RKO (cell line): ENCODE data around the gene DNAJB6.

ENCODE experiments used
- DNase-seq: peaks from one replicate; pipeline ENCODE4 v3.0.0-alpha.2; 2016; ENCODE audit warnings: low spot score

DNAJB6 gene

DNA sequence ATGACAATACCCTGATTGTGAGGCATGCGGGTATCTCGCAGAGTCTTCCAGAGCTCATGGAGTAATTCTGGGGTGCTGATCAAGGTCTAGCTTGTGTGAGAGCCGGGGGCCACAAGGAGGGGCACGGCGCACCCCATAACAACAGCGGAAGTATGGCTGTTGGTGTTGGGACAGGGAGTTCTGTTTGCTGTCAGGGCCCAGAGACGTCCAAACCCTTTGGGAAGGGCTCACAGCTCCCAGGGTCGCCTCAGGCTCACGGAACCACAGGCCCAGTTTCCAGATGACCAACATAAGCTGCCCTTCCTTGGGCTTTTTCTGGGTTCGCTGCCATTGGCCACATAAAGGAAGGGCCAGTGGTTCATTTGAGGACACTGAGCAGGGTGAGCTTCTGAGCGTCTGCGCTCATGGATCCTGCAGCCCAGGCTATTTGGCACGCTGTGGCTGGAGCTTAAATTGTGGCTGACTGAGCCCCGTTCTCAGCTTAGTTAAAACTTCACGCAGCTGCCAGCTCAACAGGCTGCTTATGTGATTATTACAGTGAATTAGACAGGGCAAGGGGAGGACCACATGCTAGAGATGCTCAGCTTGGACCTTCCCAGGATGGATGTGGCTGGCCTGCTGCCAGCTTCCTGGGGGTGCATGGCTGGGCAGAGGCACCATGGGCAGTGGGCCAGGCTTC, 92.3 kb downstream of the DNAJB6 start:
- no peak for DNase-seq

DNA sequence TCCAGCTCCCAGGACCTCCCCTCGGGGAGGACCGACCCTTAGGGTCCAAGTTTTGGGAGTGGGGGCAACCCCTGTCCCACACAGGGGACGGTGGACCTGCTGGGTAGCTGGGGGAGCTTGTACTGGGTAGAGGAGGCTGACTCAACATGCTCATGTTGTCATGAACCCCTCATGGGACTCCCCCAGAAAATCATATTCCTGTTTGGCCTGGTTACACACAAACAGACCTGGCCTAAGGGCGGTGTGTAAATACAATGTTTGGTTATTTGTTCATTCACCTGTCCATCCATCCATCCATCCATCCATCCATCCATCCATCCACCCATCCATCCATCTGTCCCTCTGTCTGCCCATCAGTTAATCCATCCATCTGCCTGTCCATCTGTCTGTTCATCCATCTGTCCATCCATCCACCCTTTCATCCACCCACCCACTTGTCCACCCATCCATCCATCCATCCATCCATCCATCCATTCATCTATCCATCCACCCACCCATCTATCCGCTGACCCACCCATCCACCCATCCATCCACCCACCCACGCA, 92.9 kb downstream of the DNAJB6 start:
- DNase-seq, result no peak

DNA sequence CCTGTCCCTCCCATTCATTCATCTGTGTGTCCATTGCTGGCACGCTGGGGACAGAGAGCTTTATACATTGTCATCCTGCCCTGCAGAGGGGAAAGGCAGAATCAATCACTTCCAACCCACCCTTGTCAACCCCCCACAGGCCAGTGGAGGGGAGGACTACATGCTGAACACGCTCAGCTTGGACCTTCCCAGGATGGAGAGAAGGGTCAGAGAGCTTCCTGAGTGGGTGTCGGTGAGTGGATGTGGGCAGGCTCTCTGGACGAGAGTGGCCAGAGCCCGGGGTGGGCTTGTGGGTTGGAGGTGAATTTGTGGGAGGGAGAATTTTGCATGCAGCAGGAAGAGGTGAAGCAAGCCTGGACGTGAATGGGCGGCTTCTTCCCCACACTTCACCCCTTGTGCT, 93.9 kb downstream of the DNAJB6 start:
- DNase-seq, result no peak

DNA sequence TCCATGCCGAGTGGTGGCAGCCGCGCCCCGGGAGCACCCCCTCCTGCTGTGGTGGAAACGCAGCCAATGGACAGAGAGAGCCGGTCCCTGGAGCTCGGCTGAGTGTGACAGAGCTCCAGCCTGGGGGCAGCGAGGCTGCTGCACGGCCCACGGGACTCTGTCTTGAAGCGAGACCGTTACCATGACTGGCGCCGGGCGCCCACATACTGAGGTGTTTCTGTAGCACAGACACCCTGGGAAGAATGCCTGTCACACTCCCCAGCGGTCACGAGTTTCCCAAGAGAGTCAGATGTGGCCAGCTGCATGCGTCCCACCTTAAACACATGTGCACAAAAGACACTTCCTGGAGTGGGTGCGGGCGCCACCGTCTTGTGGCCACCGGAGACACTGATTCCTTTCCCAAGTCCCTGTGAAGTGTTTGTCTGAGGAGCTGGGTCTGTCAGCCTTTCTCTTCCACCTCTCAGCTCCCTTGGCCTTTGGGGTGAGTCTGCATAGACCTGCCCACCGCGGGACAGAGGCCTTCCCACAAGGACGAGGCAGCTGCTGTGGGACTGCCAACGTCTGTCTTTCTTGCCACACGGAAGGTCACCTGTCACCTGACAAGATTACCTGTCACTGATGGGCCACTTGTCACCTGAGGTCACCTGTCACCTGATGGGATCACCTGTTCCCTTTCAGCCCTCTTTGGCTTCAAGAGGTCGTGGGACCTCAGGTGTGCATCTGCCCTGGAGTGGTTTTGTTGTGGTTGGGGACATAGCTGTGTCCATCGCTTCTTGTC, 94.6 kb downstream of the DNAJB6 start:
- no peak for DNase-seq

DNA sequence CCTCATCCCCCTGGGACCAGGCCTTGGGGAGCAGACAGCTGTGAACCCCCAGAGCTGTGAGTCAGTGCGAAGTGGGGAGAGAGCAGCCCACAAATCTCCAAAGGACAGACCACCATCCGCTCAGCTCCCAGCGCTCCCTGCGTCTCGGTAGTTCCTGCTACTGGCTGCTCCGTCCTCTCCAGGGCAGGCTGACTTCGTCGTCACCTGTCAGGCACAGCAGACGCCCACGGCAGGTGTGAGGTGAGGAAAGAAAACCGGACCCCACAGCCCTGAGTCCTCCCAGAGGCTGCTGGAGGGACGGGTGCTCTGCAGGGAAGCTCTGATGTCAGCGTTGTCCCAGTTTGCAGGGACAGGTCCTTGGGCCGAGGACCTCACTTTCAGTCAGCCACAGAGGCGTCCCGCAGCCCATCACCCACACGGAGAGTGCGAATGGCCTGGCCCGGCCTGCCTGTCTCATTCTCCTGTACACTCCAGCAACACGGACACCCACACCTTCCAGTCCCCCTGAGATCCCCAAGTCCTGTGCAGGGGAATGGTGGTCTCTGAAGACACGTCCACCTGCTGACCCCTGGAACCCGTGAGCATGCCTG, 95.2 kb downstream of the DNAJB6 start:
- DNase-seq, result no peak

DNA sequence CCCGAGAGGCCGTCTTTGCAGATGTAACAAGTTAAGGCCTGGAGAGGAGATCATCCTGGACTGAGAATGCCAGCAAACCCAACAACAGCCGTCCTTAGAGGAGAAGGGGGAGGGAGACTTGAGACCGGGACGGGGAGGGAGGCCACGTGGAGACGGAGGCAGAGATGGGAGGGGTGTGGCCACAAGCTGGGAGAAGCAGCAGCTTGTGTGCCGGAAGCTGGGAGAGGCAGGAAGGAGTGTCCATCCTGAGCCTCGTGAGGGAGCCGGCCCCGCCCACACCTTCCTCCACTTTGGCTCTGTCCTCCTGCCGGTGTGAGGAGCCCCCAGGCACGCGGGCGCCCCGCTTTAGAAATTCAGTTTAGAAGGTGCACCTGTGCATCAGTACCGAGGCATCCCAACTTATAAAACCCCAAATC, 95.7 kb downstream of the DNAJB6 start:
- DNase-seq, result peak; percentile 24

DNA sequence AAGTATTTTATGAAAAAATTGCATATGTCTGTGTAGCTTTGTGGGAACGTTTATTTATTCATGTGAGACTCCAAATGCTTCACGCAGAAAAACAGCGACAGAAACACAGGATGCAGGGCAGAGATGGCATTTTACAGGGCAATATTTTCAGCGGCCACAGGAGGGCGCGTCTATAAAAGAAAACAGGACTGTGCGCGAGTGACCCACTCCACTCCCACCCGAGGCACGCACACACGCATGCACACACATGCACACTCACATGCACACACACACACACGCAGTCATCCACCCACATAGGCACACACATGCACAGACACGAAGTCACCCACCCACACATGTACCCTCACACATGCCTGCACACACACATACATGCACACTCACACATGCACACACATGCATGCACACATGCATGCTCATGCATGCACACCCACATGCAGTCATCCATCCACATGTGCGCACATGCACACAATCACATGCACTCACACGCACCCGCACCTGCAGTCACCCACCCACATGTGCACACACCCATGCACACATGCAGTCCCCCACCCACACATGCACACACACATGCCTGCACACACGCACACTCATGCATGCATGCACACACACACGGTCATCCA, 96.3 kb downstream of the DNAJB6 start:
- peak; percentile 48 for DNase-seq

DNA sequence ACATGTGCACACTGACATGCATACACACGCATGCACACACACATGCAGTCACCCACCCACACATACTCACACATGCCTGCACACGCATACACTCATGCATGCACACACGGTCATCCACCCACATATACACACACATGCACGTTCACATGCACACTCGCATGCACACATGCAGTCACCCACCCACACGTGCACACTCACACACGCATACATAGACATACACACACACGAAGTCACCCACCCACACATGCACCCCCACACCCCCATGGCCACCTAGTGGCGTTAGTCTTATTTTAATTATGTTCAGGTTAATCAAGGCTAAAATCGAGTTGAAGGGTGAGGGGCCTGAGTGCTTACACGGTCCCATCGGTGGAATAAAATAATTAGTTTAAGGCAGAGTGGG, 96.8 kb downstream of the DNAJB6 start:
- DNase-seq, result no peak

DNA sequence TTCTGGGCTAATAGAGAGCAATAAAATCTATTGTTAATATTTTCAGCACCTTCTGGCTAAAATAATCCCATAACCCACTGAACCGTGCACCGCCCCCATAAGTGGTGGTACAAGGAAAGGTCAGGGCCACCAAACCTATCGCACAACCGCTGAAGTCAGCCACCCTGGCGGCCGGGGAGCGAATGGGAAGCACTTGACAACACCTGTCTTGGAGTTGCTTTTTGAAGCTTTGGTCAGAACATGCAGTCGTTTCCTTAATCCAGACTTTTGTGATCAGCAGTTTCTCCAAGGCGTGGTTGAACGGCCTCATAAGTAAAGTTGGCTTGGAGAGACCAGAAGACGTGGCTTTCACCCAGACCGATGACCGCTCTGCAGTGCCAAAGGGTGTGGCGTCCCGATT, 97.4 kb downstream of the DNAJB6 start:
- no peak for DNase-seq

DNA sequence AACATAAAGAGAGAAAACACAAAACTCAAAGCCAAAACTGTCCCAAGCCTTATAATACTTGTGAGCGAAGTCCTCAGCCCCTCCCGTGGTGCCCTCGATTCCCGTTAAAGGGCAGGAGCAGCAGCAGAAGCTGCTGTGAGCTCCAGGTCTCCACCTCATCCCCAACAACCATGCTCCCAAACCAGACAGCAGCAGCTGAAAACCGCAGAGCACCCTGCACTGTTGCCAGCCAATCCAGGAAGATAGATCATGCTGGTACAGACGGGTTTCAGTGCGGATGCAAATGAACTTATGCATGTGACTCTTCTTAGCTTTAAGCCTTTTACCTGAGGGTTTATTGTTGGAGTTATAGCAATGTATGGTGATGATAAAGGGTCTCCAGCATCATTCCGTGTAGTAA, 97.9 kb downstream of the DNAJB6 start:
- no peak for DNase-seq

DNA sequence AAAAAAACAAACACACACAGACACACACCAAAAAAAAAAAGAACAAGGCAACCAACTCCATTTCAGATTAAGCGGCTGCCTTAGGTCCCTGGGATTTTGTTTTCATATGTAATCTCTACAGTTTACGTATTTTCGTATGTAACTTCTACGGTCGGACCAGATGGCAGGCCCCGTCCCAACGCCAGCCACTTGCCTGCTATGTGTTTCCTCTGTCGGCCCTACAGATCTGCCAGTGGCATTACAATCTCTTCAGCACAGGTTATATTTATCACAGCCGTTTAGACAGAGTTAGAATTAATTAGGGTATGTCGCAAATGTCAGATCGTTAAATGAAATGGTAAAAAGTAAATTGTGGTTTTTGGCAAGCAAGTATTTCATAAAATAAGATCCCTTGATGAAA, 99.3 kb downstream of the DNAJB6 start:
- no peak for DNase-seq

DNA sequence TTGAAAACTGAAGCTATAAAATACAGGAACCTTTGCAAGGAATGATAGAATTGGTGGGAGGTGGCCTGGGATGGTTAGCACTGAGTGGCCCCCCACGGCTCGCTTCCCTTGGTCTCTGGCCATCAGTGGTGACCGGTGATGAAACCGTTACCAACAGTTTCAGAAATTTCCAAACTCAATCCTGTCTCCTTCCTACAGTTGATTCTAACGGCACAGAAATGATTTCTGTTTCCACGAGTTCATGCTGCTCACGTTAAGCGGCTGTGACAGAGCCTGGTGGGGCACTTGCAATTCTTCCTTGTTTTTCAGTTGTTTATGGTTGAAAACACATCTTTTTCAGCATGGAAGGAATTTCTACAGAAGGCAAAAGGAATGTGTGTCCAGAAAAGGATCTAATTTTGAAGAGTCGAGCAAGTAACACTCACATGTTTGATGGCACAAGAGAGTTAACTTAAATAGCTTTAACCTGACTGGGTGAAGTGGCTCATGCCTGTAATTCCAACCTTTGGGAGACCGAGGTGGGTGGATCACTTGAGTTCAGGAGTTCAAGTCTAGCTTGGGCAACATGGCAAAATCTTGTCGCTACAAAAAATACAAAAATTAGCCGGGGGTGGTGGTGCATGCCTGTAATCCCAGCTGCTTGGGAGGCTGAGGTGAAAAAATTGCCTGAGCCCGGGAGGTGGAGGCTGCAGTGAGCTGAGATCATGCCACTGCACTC, 100.1 kb downstream of the DNAJB6 start:
- DNase-seq, result no peak

DNA sequence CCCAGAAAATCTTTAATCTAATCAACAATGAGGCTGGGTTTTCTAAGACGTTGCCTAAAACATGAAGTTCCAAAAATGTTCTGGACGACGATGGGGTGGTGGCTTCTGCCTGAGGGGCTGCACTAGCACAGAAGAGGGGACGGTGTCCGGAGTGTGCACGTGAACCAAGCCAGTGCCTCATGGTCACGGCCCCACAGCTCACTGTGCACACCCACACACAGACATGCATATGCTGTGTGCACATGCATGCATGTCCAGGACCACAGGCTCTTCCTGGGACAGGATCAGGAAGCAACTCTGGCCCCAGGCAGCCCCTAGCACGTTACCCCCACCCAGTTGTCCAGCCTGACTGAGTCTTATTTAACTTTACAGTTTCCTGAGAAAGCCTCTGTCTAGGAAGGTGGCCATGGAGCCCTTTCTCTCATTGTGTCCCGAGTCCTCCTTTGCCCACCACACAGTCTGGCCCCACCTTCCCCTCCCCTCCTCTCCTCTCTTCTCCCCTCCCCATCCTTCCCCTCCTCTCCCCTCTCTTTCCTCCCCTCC, 100.8 kb downstream of the DNAJB6 start:
- no peak for DNase-seq

DNA sequence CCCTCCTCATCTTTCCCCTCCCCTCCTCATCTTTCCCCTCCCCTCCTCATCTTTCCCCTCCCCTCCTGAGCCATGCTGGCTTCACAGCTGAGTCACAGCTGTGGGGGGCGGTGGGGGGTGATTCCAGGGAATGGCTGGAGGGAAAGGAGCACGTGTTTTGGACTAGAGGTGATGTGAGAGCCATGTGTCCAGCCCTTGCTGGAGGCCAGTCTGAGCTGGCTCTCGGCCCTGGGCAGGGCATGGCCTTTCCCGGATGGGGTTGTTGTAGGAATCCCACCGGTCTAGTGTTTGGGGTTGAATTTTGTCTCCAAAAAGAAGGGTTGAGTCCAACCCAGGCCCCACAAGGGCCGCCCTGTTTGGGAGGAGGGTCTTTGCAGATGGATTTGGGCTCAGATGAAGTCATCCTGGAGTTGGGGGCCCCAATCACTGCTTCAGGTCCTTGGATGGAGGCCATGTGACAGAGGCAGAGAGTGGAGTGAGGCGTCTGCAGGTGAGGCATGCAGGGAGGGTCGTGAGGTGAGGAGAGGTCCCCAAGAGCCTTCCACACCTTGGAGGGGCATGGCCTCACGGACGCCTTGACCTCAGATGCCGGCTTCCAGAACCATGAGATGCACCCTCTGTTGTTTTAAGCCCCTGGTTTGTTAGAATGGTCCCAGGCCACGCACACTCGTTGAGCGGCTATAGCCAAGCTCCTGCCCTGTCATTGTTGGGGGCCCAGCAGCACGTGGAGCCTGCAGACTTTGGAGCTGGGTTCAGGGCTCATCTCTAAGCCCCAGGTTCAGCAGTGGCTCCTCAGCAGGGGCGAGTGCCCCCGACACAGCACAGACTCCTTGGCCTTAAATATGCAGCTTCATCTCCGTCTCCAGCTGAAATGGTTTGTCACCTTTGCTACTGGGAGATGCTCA, 101.6 kb downstream of the DNAJB6 start:
- DNase-seq, result no peak

DNA sequence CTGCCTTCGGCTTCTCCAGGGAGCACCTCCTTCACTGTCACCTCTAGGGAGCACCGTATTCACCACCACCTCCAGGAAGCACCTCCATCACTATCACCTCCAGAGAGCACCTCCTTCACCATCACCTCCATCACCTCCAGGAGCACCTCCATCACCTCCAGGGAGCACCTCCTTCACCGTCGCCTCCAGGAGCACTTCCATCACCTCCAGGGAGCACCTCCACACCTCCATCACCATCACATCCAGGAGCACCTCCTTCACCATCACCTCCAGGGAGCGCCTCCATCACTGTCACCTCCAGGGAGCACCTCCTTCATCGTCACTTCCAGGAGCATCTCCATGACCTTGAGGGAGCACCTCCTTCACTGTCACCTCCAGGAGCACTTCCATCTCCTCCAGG, 102.3 kb downstream of the DNAJB6 start:
- DNase-seq, result no peak

DNA sequence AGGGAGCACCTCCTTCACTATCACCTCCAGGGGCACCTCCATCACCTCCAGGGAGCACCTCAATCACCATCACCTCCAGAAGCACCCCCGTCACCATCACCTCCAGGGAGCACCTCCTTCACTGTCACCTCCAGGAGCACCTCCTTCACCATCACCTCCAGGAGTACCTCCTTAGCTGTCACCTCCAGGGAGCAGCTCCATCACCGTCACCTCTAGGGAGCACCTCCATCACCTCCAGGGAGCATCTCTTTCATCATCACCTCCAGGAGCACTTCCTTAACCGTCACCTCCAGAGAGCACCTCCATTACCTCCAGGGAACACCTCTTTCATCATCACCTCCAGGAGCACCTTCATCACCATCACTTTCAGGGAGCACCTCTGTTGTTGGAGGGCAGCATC, 103.0 kb downstream of the DNAJB6 start:
- DNase-seq, result no peak

DNA sequence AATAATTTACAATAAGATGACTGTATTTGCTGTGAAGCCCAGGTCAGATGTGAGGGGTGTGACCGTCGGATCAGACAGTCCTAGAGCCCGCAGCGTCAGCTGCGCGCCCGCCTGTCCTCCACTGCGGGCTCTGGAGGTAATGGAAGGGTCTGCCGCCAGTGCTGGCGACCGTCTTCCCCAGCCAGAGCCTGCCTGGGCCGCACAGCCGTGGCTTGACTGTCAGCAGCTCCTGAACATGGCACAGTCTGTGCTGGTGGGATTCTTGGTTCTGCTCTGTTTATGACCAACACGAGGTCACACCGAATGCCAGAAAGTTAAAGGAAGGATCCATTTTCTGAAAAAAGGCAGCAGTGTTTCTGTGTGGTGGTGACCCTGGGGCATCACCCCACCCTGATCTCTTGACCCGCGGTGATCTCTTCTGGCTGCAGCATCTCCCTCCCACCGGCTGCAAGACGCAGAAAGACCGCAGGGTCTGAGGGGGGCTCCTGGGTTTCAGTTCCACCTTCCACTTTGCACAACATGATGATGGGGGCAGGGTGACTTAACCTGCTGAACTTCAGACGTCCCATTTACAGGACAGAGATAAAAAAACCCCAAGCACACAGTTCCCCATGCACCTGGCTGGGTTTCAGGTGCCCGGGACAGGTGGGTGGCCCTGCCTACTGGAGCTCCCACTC, 103.7 kb downstream of the DNAJB6 start:
- DNase-seq, result no peak

DNA sequence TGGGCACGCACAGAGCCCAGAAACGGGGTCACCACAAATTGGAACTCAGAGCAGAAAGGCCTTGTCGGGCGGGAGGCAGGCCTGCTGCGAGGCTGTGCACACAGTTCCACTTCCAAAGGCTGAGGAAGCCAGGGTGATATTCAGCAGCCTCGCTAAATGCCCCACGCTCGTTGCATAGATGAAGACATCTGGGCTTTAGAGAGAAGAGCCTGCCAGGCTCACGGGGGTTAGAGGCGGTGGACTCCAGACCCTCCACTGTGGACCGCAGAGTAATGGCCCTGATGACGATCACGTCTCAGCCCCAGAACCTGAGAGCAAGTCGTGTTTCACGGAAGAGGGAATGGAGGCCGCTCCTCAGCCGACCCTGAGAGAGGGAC, 104.2 kb downstream of the DNAJB6 start:
- DNase-seq, result no peak

DNA sequence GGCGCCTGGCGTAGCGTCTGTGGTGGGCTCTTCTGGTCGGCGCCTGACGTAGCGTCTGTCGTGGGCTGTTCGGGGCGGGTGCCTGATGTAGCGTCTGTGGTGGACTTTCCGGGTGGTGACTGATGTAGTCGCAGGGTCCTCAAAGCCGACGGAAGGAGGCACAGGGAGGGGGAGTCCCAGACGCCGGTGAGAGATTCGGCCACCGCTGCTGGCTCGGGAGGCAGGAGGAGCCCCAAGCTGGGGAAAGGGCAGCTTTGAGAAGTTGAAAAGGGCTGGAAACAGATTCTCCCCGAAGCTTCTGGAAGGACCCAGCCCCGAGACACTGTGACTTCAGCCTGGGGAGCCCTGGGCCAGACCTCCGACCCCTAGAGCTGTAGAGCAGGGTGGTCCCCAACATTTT, 105.7 kb downstream of the DNAJB6 start:
- no peak for DNase-seq
